IMR-90 (cell line): ENCODE data around the gene NEK2. TPM values are rescaled to one million over a fixed set of nuclear protein-coding genes. Genes with fewer than 3 reads are reported as not detected.

Experiments
- ATAC-seq: fragments of 200-7000 bp; cut with Tn5 transposase; 2 replicates; pipeline ENCODE4 v1.9.1; 2020; ENCODE audit warnings: low read depth, mild to moderate bottlenecking, moderate library complexity
- BruUV-seq: library from RNA; stranded (reverse); fragments of 400-500 nt; replicated peaks from 2 replicates; lab custom pipeline; 2021; lab: Mats Ljungman, UMichigan
- CTCF ChIA-PET: fragments of 300-600 bp; formaldehyde crosslinking; extraction: SDS; loops from one replicate; lab custom pipeline; 2021; ENCODE audit warnings: antibody characterized with exemption; lab: Yijun Ruan, JAX
- POLR2A ChIA-PET: fragments of 300-600 bp; sonication (Branson Sonifier 250); formaldehyde crosslinking; loops from one replicate; lab custom pipeline; 2022; ENCODE audit warnings: antibody characterized with exemption; ENCODE audit not compliant: unreplicated experiment; lab: Charles Lee
- DNase-seq: peaks from one replicate; pipeline ENCODE4 v3.0.0; 2013
- H2AFZ ChIP-seq: replicated peaks from 2 replicates; pipeline ENCODE3; 2013; ENCODE audit warnings: low read length, mild to moderate bottlenecking; ENCODE audit not compliant: poor library complexity
- H2AK5ac ChIP-seq: 2 replicates; pipeline ENCODE4 v1.6.1; 2013; ENCODE audit warnings: low read depth, low read length, inconsistent platforms
- H2AK9ac ChIP-seq: replicated peaks from 2 replicates; pipeline ENCODE3; 2013; ENCODE audit warnings: mild to moderate bottlenecking, low read depth, low read length, moderate library complexity; ENCODE audit not compliant: poor library complexity
- H2BK120ac ChIP-seq: 2 replicates; pipeline ENCODE4 v1.6.1; 2013; ENCODE audit warnings: low read depth, low read length, inconsistent platforms
- H2BK15ac ChIP-seq: 3 replicates; pipeline ENCODE4 v1.6.1; 2013; ENCODE audit warnings: low read depth, low read length, inconsistent platforms
- H2BK20ac ChIP-seq: 2 replicates; pipeline ENCODE4 v1.6.1; 2013; ENCODE audit warnings: low read depth, mild to moderate bottlenecking, inconsistent platforms, low read length, moderate library complexity
- H2BK5ac ChIP-seq: 2 replicates; pipeline ENCODE4 v1.6.1; 2013; ENCODE audit warnings: mild to moderate bottlenecking, low read depth, low read length, inconsistent platforms; ENCODE audit not compliant: poor library complexity, severe bottlenecking
- H3K14ac ChIP-seq: replicated peaks from 2 replicates; pipeline ENCODE4 v1.6.1; 2013; ENCODE audit warnings: low read depth, low read length, inconsistent platforms
- H3K18ac ChIP-seq: 2 replicates; pipeline ENCODE4 v1.6.1; 2013; ENCODE audit warnings: low read depth, low read length, control low read depth
- H3K23ac ChIP-seq: 2 replicates; pipeline ENCODE4 v1.6.1; 2013; ENCODE audit warnings: low read depth, low read length, inconsistent platforms
- H3K27ac ChIP-seq: 2 replicates; pipeline ENCODE4 v1.5.1; 2013; ENCODE audit warnings: mild to moderate bottlenecking, control low read depth, low read length; ENCODE audit not compliant: insufficient read depth
- H3K27me3 ChIP-seq: 2 replicates; pipeline ENCODE4 v1.6.1; 2013; ENCODE audit warnings: low read length; ENCODE audit not compliant: control insufficient read depth, insufficient read depth
- H3K36me3 ChIP-seq: 2 replicates; pipeline ENCODE4 v1.6.1; 2013; ENCODE audit warnings: low read length, mixed read lengths; ENCODE audit not compliant: control insufficient read depth, insufficient read depth
- H3K4ac ChIP-seq: 2 replicates; pipeline ENCODE4 v1.6.1; 2013; ENCODE audit warnings: low read depth, low read length, inconsistent platforms
- H3K4me1 ChIP-seq: 2 replicates; pipeline ENCODE4 v1.6.1; 2013; ENCODE audit warnings: low read length, mixed read lengths; ENCODE audit not compliant: control insufficient read depth, insufficient read depth
- H3K4me2 ChIP-seq: 2 replicates; pipeline ENCODE4 v1.6.1; 2013; ENCODE audit warnings: low read depth, mild to moderate bottlenecking, control low read depth, low read length, moderate library complexity
- H3K4me3 ChIP-seq: 2 replicates; pipeline ENCODE4 v1.5.1; 2013; ENCODE audit warnings: low read depth, mild to moderate bottlenecking, control low read depth, low read length, moderate library complexity; ENCODE audit not compliant: insufficient read depth
- H3K56ac ChIP-seq: 2 replicates; pipeline ENCODE4 v1.6.1; 2013; ENCODE audit warnings: low read length, inconsistent platforms; ENCODE audit not compliant: insufficient read depth; ENCODE audit errors: extremely low read depth
- H3K79me1 ChIP-seq, 2 experiments: 2 replicates each; pipeline ENCODE4 v1.6.1; 2013; ENCODE audit warnings: low read length in 2 of 2, inconsistent platforms in 1 of 2, low read depth in 1 of 2
- H3K9ac ChIP-seq: 2 replicates; pipeline ENCODE4 v1.6.1; 2013; ENCODE audit warnings: low read depth, low read length, control low read depth
- H3K9me1 ChIP-seq: 2 replicates; pipeline ENCODE4 v1.6.1; 2013; ENCODE audit warnings: low read length, inconsistent platforms; ENCODE audit not compliant: insufficient read depth
- H3K9me3 ChIP-seq: 2 replicates; pipeline ENCODE4 v1.6.1; 2013; ENCODE audit warnings: low read length; ENCODE audit not compliant: control insufficient read depth, insufficient read depth
- H4K20me1 ChIP-seq: 2 replicates; pipeline ENCODE4 v1.6.1; 2013; ENCODE audit warnings: low read length, inconsistent platforms; ENCODE audit not compliant: insufficient read depth
- H4K5ac ChIP-seq: 2 replicates; pipeline ENCODE4 v1.6.1; 2013; ENCODE audit warnings: mild to moderate bottlenecking, low read depth, low read length, control low read depth
- H4K8ac ChIP-seq, 2 experiments: 2 replicates each; pipeline ENCODE4 v1.6.1; 2013; ENCODE audit warnings: low read depth in 2 of 2, low read length in 2 of 2, control low read depth in 1 of 2, inconsistent platforms in 1 of 2
- H4K91ac ChIP-seq: 2 replicates; pipeline ENCODE4 v1.6.1; 2013; ENCODE audit warnings: low read depth, low read length, inconsistent platforms; ENCODE audit not compliant: insufficient read depth
- NFE2L2 ChIP-seq: fragments of 150-350 bp; IDR thresholded peaks from 2 replicates; pipeline ENCODE4 v1.6.1; 2016; ENCODE audit warnings: low read depth, mild to moderate bottlenecking, low read length
- RAD21 ChIP-seq: IDR thresholded peaks from 2 replicates; pipeline ENCODE4 v1.6.1; 2012; ENCODE audit warnings: low read length, improper control_type of control experiment
- SMC3 ChIP-seq: fragments of 150-350 bp; IDR thresholded peaks from 2 replicates; pipeline ENCODE4 v1.6.1; 2016; ENCODE audit warnings: low read depth, mild to moderate bottlenecking, antibody characterized with exemption, low read length, moderate library complexity
- WGBS, 2 experiments: methylation state at CpG; one replicate each; pipeline versions ENCODE4 v1.1.5 to v1.1.7; 2013; ENCODE audit warnings: missing lambda C conversion rate in 2 of 2; ENCODE audit not compliant: insufficient read length in 1 of 2; ENCODE audit errors: extremely low coverage in 2 of 2; 5-methylcytosine and 5-hydroxymethylcytosine counted together
- dilution Hi-C: fragments of 300-500 bp; cut with HindIII; formaldehyde crosslinking; loops from one replicate; pipeline ENCODE4 v1.14.3; 2018; ENCODE audit warnings: low sequenced_read_pairs; ENCODE audit not compliant: unreplicated experiment
- in situ Hi-C: fragments of 300-500 bp; cut with MboI; formaldehyde crosslinking; loops from 3 replicates; pipeline ENCODE4 v1.14.3; 2019; ENCODE audit warnings: low sequenced_read_pairs, inconsistent platforms, mixed read lengths
- intact Hi-C: fragments of 100-400 bp; cut with micrococcal nuclease; formaldehyde crosslinking; loops from 2 replicates; pipeline ENCODE4 v1.10.0; 2022
- polyA plus RNA-seq, 3 experiments: library from polyadenylated mRNA; depleted of rRNA; stranded (reverse); fragments of >200 nt; gene quantifications; 2 replicates each; pipeline ENCODE4 v1.2.3, GENCODE V29; 2012; ENCODE audit warnings: low replicate concordance in 1 of 3
- total RNA-seq: library from RNA; depleted of rRNA; stranded (reverse); fragments of >200 nt; gene quantifications from 2 replicates; pipeline ENCODE4 v1.2.3, GENCODE V29; 2012
- TF ChIP-seq, protein P1 (sequence below): conservative IDR thresholded peaks from 2 replicates; pipeline ENCODE4 v1.5.1; 2012; ENCODE audit warnings: mild to moderate bottlenecking, low read depth, low read length, improper control_type of control experiment

NEK2 gene
- total and polyA plus RNA-seq, 2 of the 4 experiments (the other 2 are of a cell fraction): 9.9 to 26.0 TPM

DNA sequence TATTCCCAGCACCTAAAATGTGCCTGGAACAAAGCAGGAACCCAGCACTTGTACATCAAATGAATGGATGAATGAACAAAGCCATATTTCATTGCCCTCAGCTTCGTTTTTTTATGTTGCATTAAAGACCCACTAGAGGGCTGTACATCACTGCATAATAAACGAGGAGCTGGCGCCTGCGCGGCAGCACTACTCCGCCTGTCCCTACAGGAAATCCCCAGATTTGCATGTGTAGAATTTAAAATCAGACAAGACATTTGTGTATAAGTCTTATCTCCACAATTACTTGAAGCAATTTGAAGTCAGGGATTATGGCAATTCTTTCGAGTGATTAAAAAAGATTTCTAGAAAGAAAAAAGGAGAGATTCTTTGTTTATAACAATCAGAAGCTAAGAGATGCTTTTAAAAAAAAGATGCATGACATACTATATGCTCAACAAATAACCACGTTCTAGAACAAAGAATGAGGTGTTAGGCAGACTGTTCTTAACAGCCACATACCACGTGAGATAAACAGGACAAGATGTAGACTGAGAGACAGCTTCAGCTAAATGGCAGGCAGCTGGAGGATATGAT is 5.4 kb upstream of the NEK2 start:
- H3K9ac ChIP-seq: peak overlapping the region; percentile 15; the same call in 1 of the 2 replicates
- H3K9me1 ChIP-seq: no peaks in the 10 kb centered on the region
- H4K20me1 ChIP-seq: no peaks in the 10 kb centered on the region
- in situ Hi-C loops: loop anchor here (10.0 to 25.0 kb wide), 3 partner anchors 354 to 774 kb away; partner anchors contain the start of genes DTL and INTS7
- no peak overlapping the region for H2BK5ac ChIP-seq
- H3K9me3 ChIP-seq: no peaks in the 10 kb centered on the region
- H3K14ac ChIP-seq: peak overlapping the region; percentile 94
- peak; percentile 91 for DNase-seq
- H3K4me2 ChIP-seq: peak overlapping the region; percentile 12; the same call in 1 of the 2 replicates
- intact Hi-C loops: loop anchor here (1.0 to 5.0 kb wide), 7 partner anchors 149 to 776 kb away; partner anchors contain the start of genes DTL, INTS7 and LPGAT1
- no peaks in the 10 kb centered on the region for H3K79me1 ChIP-seq
- no CpG with 5 or more reads among the region's 9 CpGs for WGBS, 2 experiments
- BruUV-seq: no TSS peak
- H3K4ac ChIP-seq: peak overlapping the region; percentile 52; the same call in 1 of the 2 replicates
- H4K8ac ChIP-seq: peak overlapping the region in 1 of 2 experiments; percentile 91; a peak in 3 of 4 replicates
- peak overlapping the region; percentile 47; the same call in 1 of the 2 replicates for H3K18ac ChIP-seq
- CTCF ChIA-PET: interaction anchor here (0.5 to 2.2 kb wide), 24 partner anchors 10 to 1323 kb away, joined by 3 to 43 read pairs (median 4); partner anchors contain the start of genes DTL and INTS7
- peak; percentile 98 for ATAC-seq
- H3K23ac ChIP-seq: no peak overlapping the region
- H3K36me3 ChIP-seq: no peaks in the 10 kb centered on the region
- no peak overlapping the region; the same call in 2 of the 3 replicates for H2BK15ac ChIP-seq
- H3K56ac ChIP-seq: no peak overlapping the region
- H3K27me3 ChIP-seq: peaks cover 5% of the 10 kb centered on the region; the same call in 1 of the 2 replicates
- no peak overlapping the region for H3K4me3 ChIP-seq
- H2AK9ac ChIP-seq: no peak overlapping the region
- peak overlapping the region; percentile 63; the same call in 1 of the 2 replicates for H2BK120ac ChIP-seq
- H2BK20ac ChIP-seq: no peak overlapping the region
- dilution Hi-C loops: no loop called here
- no peak overlapping the region for H3K27ac ChIP-seq
- TF ChIP-seq NFE2L2 (no peak), SMC3 (peak; percentile 69), RAD21 (peak; percentile 90)
- TF ChIP-seq, protein P1, sequence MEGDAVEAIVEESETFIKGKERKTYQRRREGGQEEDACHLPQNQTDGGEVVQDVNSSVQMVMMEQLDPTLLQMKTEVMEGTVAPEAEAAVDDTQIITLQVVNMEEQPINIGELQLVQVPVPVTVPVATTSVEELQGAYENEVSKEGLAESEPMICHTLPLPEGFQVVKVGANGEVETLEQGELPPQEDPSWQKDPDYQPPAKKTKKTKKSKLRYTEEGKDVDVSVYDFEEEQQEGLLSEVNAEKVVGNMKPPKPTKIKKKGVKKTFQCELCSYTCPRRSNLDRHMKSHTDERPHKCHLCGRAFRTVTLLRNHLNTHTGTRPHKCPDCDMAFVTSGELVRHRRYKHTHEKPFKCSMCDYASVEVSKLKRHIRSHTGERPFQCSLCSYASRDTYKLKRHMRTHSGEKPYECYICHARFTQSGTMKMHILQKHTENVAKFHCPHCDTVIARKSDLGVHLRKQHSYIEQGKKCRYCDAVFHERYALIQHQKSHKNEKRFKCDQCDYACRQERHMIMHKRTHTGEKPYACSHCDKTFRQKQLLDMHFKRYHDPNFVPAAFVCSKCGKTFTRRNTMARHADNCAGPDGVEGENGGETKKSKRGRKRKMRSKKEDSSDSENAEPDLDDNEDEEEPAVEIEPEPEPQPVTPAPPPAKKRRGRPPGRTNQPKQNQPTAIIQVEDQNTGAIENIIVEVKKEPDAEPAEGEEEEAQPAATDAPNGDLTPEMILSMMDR: peak; percentile 90
- POLR2A ChIA-PET: no interaction called here
- H2AK5ac ChIP-seq: no peak overlapping the region
- no peak overlapping the region for H4K5ac ChIP-seq
- no peaks in the 10 kb centered on the region for H3K4me1 ChIP-seq
- no peak overlapping the region for H4K91ac ChIP-seq
- no peak overlapping the region for H2AFZ ChIP-seq
